Measurements from ENCODE around the gene LDLRAD3. TPM values are rescaled to one million over a fixed set of nuclear protein-coding genes. Genes with fewer than 3 reads are reported as not detected.

The LDLRAD3 gene
- total RNA-seq, 1 donor from 2014 or later, result 1.6 TPM

DNA sequence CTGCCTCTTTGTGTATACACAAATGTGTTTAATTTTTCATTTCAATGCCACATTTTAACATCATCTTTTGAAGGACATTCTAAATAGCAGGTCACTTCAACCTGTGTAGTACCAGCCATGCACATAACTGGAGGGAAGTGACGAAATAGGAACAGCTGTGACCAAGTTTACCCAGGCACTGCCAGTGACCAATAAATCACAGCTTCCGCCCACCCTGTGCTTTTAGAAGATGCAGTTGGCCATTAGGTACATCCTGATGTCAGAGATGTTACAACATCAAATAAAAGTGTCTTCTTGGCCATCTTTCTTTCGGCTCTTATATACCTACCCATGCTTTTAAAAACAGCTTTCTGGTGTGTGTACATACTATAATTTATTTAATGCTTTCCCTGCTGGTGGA, 7.8 kb downstream of the LDLRAD3 start:
- intact Hi-C loops (cut with micrococcal nuclease), result no loop called here
- no peak for DNase-seq
- no peak for ATAC-seq

DNA sequence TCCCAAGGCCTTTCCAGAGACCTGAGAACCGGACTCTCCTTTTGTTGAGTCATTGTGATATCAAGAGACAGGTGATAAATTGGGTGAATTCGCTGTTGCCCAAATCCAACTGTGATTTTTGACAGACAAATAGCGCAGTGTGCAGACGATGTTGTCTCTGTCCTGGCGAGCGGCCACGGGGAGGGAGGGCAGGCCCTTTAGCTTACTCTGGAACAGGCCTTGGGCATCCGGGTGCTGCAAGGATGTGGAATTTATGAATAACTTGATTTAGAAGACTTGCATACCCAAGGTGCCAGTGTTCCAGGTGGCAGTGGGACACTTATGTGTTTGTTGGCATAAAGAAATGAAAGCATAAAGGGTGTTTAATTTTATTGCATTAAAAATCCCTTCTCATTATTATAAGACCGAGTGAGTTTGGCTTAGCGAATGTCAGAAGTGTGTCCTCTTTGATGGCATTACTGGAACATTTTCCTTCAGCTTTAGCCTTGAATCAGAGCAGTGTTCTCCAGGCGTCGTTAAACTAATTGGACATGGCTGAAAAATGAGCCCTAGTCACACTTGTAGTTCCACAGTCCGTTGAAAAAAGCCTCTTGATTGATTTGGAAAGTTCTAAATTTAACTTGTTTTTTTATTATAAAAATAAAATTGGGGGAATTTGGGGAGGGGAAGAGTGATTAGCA, 9.4 kb downstream of the LDLRAD3 start:
- ATAC-seq (no peak), DNase-seq (peak; percentile 28)
- intact Hi-C loops (cut with micrococcal nuclease), result no loop called here

DNA sequence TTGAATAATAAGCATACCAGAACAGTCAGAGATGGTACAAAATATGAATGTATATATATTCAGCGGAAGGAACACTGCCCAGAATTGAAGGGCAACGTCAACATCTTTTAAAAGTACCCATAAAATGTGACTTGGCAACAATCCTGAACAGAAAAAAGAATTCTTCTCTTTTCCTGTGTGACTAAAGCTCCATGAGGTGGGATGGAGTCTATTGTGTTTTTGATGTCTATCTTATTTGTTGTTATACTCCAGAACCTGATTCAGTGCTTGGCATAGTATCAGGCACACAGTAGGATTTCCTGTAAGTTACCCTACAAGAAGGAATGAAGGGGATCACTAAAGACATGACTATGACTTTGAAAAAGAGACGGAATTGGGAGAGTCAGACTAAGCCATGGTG, 10.3 kb downstream of the LDLRAD3 start:
- intact Hi-C loops (cut with micrococcal nuclease), result no loop called here
- DNase-seq (no peak), ATAC-seq (no peak)

DNA sequence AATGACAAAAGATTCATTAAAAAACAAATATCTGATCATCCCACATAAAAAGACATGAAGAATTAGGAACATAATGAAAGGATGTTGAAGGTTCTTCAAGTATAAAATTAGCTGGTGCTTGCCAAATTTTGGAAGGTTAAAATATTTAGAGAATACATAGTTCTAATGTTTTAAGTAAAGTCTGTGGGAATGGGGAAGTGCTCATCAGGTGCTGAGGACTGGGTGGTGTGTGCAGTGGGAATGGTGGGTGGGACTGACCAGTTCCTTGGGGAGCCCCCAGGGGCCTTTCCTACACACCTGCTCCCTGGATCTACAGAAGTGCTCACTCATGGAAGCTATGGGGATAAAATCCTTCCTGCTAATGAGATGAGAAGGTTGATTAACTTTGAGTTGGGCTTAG, 11.8 kb downstream of the LDLRAD3 start:
- no peak for DNase-seq
- intact Hi-C loops (cut with micrococcal nuclease), result no loop called here
- ATAC-seq, result no peak

DNA sequence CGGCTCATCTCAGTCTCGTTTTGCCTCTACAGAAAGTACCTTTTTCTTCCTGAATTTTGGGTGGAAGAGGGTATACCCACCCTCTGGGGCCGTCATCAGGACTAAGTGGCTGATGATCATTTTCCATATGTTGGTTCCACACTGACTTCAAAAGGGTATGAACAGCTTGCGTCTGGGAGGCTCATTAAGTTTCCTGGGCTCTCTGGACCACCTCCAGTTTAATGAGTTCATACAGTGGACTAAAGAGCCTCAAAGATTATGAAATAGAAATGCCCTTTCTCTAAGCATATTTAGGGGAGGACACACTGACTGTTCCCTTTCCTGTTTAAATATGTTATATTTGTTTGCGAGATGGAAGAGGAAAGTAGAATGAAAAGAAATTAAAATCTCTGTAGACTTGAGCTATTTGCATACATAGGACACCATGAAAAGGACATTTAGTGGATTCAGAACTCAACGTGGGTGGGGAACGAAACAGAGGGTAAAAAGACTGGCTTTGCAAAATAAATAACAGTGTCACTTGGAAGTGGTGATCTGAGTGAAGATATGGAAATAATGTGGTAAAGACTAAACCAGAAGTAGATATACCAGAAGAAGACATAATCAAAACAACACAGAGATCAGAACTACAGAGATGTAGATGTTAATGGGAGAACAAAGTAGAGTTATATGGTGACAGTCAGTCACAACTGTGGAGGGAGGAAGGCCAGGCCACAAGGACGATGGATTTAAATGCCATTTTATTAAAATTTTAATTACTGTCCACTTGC, 18.7 kb downstream of the LDLRAD3 start:
- intact Hi-C loops (cut with micrococcal nuclease), result no loop called here
- peak; percentile 27 for ATAC-seq
- no peak for DNase-seq

DNA sequence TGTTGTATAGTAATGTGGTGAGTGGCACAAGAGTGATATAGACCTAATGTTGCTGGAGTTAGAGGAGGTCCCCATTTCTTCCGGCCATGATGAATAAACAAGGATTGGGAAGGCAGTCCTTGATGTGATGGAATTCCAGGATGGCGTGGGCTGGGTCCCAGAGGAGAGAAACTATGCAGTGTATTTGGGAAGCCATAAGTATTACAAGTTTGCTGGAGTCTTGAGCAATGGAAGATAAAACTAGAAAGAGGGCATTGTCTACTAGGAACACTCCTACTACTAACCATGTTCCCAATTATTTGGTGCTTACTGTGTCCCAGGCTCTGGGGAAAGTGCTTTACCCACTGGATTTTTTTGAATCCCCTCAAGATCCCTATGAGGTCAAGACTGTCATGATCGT, 20.0 kb downstream of the LDLRAD3 start:
- intact Hi-C loops (cut with micrococcal nuclease), result no loop called here
- peak; percentile 50 for DNase-seq

DNA sequence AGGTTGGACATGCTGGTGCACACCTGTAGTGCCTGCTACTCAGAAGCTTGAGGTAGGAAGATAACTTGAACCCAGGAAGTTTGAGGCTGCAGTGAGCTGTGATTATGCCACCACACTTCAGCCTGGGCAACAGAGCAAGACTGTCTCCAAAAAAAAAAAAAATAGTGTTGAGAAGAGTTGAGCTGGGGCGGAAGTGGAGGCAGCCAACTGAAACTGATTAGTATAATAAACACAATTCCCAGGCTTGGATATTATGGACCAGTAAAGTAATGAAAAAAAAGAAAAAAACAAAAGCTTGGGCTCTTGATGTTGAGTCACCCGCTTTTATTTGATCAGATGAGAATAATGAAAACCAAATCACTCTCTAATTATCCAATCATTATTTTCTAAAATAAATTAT, 21.0 kb downstream of the LDLRAD3 start:
- intact Hi-C loops (cut with micrococcal nuclease), result no loop called here
- DNase-seq (no peak), ATAC-seq (no peak)

More for the DNA sequence above, 20.0 kb downstream of the LDLRAD3 start:
- ATAC-seq, result peak; percentile 85

DNA sequence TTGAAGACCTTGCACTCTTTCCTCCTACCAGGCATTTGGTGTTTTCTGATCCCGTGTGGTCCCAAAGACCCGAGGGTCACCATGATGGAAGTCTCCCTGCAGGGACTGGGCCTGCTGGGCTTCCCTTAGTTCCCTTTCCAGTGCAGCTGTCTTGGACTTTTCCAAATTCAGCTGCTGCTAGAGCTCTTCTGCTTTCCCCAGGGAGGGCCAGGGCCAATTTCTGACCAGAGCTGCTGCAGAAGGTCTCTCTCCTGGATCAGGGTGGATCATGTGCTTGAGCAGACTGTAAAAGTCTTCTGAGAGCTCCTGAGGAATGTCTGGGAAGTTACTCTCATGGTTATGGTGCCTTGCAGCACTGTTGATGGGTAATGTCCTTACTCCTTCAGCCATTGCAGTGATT, 23.2 kb downstream of the LDLRAD3 start:
- DNase-seq, result peak; percentile 41
- intact Hi-C loops (cut with micrococcal nuclease), result no loop called here
- peak; percentile 69 for ATAC-seq

DNA sequence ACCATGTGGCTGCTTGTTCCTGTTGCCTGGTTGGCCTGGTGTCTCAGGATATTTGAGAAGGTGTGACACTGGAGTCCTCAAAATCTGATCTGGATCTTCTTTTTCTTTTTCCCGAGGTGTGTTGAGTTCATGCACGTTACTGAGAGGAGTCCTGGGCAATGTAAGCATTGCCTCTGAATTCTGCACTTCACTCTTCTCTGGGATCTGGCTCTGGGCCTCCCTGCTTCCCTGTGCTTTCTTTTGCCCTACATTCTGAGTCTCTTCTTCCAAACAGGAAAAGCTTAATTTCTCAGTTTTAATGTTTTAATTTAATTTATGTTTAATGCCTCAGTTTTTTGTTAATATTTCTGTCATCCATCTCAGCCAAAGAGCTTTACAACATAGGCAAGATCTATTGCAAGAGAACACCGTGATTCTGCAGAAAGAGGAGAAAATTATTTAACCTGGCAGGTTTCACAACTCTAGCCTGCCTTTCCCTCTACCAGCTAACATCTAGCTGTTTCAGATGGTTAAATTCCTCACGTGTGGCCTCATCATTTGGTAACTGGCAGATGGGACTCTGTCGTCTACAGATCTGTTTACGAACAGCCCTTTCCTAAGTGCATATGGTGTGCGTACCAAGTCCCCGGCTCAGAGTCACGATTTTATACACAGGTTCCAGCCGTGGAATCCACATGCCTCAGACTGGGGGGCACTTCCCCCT, 24.7 kb downstream of the LDLRAD3 start:
- intact Hi-C loops (cut with micrococcal nuclease), result no loop called here
- ATAC-seq, result no peak

DNA sequence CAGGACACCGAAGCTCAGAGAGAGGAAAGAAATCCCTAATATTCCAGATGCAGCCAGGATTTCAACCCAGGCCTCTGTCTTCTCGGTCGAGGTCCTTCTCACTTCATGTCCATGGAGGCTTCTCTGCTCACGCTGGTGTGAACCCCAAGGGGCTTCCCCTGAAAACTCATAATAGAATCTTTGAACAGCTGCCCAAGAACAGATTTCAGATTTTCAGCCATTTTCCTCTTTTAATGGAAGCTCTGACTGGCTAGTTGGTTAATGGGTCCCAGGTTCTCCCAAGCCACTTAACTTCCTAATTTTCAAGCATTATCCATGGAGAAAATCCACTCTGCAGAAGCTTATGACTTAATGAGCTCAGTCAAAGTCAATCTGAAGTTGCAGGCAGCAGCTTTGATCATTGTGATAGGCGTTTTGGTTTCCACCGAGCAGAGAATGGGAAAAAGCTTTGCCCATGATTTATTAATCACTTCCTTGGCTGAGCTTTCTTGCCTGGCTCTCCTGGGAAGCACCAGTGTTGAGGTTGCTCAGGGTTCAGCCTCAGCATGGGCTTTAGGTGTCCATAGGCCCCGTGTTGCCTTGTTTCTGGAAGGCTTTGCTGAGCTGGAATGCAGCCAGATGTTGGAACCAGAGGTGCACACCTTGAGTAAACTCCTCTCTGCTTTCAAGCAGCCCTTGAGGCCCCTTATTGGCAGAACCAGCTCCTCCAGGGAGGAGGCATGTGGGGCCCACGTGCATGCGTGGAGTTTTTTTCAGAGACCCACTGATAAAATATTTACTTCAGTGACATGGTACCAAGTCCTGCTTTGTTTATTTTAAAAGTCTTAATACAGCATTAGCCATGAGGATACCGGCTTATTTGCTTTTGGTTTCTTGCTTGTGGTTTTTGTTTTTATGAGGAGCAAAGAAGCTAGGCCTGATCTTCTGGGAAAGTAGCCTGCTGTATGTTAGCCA, 25.5 kb downstream of the LDLRAD3 start:
- ATAC-seq (no peak), DNase-seq (no peak)
- intact Hi-C loops (cut with micrococcal nuclease), result no loop called here

More for the DNA sequence above, 24.7 kb downstream of the LDLRAD3 start:
- DNase-seq, result no peak

DNA sequence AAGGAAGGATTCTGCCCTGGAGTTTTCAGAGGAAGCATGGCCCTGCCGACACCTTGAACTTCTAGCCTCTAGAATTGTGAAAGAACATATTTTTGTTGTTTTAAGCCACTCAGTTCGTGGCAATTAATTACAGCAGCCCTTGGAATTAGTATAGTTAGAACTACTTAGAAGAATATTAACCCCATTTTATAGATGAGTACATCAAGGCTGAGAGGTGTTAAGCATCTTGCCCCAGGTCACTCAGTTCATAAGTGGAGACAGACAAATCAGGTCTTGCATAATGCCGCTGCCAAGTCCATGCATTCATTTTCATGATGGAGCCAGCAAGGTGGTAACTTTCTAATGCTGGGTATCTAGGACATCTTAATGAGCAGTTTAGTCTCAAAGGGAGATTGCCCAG, 26.6 kb downstream of the LDLRAD3 start:
- ATAC-seq, result no peak

DNA sequence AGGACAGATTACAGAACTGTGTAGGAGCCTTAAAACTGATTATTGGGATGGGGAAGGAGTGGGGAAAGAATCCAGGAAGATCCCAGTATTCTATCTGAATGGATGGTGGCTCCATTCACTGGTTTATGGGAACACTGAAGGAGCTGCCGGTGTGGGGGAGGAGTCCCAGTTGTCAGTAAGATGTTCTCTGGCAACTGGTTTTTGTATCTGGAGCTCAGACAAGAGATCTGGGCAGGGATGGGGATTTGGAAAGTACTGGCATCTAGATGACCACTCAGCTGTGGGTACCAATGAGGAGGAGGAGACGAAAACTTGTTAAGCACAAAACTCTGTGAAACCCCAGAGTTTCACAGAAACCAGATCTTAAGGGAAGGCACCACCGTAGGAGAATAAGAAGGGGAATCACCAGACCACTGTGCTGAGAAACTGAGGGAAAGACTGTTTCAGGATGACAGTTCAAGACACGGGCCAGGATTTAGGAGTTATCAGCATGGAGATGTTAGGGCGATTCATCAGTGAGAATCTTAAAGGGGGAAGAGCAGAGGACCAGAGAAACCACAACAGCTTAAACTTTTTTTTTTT, 28.1 kb downstream of the LDLRAD3 start:
- ATAC-seq (no peak), DNase-seq (no peak)
- intact Hi-C loops (cut with micrococcal nuclease), result no loop called here

More for the DNA sequence above, 26.6 kb downstream of the LDLRAD3 start:
- no peak for DNase-seq
- intact Hi-C loops (cut with micrococcal nuclease), result no loop called here

DNA sequence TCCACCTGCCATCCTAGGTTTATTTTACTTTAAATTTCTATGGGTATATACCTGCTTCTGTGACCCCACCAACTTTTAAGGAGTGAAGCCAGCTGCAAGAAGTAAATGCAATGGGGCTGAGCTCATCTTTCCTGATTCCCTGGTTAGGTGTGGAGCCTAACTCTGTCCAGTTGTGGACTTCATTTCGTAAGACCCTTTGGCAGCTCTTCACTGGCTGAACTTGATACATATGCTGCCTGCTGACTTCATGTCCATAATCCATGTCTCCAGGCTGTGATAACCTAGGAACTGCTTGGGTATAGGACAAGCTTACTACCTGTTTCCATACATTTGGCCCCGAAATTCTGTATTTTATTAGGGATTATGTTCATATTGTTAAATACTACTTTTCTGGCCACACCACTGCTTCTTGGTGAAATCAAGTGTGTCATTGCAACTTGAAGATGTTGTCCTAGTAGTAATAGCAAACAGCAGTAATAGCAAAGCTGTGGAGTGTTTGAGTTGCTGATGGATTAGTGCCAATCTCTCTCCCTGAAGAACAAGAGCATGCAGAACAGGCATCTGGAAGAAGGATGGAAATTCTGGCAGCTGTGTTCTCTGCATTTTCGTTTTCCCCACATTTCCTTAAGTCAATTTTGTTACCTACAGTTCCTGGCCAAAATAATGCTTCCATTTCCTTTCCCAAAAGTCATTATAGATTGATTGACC, 31.2 kb downstream of the LDLRAD3 start:
- DNase-seq (no peak), ATAC-seq (peak; percentile 69)
- intact Hi-C loops (cut with micrococcal nuclease), result no loop called here

DNA sequence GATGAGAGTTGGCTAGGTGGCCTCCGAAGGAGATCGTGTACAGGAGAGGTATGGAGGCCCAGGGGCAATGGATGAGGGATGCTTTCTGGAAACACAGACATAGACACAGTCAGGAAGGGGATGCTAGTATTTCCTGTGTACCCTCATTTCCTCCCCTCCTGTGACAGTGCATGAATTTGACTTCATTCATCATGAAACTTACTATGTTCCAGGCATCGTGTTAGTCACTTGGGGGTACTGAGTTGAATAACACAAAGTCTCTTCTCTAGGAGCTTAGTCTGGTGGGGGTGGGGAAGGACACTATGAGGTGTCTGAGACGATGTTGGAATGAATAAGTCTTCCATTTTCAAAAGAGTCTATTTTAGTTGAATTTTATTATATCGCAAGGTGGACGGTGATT, 32.6 kb downstream of the LDLRAD3 start:
- DNase-seq, result no peak

DNA sequence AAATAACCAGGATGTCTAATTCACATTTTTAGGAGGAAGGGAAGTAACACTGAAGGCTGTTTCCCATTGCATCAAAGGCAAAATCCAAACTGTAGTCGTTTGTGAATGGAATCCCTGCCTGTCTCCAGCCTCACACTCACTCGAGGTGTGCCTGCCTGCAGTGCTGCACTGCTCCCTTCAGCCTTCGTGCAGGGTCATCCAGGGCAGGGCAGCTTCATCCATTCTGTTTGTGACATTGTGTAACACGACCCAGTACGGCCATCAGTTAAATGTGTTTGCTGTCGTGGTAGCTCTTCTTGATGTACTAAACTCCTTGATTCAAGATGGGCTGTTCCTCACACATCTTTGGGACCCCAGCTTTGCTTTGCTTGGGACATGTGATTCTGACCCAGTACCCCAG, 34.3 kb downstream of the LDLRAD3 start:
- ATAC-seq (no peak), DNase-seq (no peak)
- intact Hi-C loops (cut with micrococcal nuclease), result no loop called here

More for the DNA sequence above, 32.6 kb downstream of the LDLRAD3 start:
- ATAC-seq, result no peak
- intact Hi-C loops (cut with micrococcal nuclease), result no loop called here

DNA sequence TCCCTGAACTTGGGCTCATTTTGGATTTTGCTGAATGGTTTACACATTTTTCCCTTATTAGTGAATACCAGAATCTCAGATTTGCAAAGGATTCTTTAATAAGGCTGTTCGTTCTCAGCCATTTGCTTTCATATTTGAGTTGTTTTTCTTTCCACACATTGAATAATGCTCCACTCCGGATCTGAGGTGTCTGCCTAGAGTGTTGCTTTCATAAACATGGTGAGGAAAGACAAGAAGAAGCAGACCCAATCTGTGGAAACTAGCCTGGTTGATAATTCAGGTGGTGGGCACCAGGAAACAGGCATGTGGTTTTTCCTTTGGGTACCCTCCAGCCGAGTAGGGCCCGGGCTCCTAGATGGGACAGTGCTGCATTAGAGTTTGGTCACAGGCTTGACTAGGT, 35.0 kb downstream of the LDLRAD3 start:
- DNase-seq (no peak), ATAC-seq (no peak)
- intact Hi-C loops (cut with micrococcal nuclease), result no loop called here

DNA sequence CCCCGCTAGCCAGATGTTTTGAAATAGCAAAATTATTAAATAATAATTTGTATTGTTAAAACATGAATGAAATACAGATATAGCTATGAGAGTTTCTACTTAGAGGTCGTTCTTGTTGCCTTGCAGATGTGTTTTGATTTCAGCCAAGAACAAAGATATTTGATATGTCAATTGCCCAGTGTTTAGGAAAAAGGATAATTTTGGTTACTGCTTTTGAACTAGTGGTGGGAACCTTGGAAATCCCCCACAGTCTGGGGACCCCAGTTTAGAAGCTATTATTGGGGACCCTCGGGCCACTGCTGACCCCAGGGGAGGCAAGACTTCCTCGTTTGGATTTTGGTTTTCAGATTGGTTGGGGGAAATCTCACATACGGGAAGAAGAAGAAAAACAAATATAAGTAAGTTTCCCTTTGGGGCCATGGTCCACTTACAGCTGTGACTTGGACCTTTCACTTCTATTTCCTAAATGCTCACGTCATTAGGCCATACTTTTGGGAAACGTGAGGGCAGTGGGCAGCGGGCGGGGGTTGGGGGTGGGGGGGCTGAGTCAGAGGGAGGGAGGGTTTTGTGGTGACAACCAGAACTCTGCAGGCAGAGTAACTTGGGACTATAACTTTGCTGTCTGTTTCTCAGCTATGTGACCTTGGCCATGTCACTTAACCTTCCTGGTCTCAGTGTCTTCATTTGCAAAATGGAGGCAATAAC, 37.0 kb downstream of the LDLRAD3 start:
- intact Hi-C loops (cut with micrococcal nuclease), result no loop called here
- ATAC-seq (no peak), DNase-seq (no peak)

DNA sequence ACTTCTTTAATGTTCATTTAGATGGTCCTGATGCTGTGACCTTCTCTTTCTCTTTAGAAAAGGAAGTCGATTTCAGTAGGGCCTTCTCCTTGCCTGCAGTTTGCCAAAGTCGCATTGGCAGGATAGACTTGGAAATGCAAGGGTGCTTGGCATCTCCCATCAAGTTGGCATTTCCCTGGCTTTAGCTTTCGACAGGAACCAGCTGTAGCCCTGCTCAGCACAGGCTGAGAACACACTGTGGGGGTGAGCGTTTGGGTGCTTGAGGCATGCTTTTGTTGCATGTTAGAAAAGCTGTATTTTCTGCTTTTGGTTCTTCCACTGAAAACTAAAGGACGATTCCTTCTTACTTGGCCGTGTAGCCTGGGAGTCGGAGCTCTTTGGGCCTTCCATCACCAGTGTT, 37.7 kb downstream of the LDLRAD3 start:
- intact Hi-C loops (cut with micrococcal nuclease), result no loop called here
- no peak for DNase-seq
- no peak for ATAC-seq
